Left colon (tissue), 2 donors: ENCODE measurements around the gene ZNF532. TPM values are rescaled to one million over a fixed set of nuclear protein-coding genes. Genes with fewer than 3 reads are reported as not detected.

Experiments
- ATAC-seq: fragments of 200-7000 bp; cut with Tn5 transposase; one replicate; pipeline ENCODE4 v1.9.1; 2020; ENCODE audit warnings: mild to moderate bottlenecking, moderate library complexity
- DNase-seq, 2 donors: peaks; one replicate each; pipeline ENCODE4 v3.0.0-alpha.2; 2020
- intact Hi-C, 2 donors: fragments of 100-400 bp; cut with DNase I in 1 of 2; cut with micrococcal nuclease in 1 of 2; formaldehyde crosslinking; loops; one replicate each; pipeline versions ENCODE4 v1.11.2 to v1.14.0; 2022; cut with DNase I, micrococcal nuclease
- total RNA-seq, 2 donors: library from RNA; stranded (reverse); fragmentation: NEBNext Ultra II Directional; extraction: Animal tissue kit (Norgen Biotek cat#: 25700); gene quantifications; one replicate each; pipeline ENCODE4 v1.2.1, GENCODE V29; 2021
- donor health status: DM: no; HTN: no; CAD: no.
- donor health status: DM: yes; HTN: yes; CAD: no.

Gene ZNF532
- total RNA-seq, 2 donors from 2014 or later = 7.1 to 17.2 TPM

GRCh38 chr18:58991167-58991798 is 126.6 kb downstream of the ZNF532 start:
- ATAC-seq (no peak), DNase-seq (no peak)
- intact Hi-C loops = no loop called here

GRCh38 chr18:58992301-58993231 is 127.9 kb downstream of the ZNF532 start:
- intact Hi-C loops = no loop called here
- DNase-seq (no peak), ATAC-seq (no peak)

GRCh38 chr18:58993260-58993659 is 128.6 kb downstream of the ZNF532 start:
- intact Hi-C loops = no loop called here
- ATAC-seq (no peak), DNase-seq (no peak)

GRCh38 chr18:58995663-58996062 is 131.0 kb downstream of the ZNF532 start:
- ATAC-seq (no peak), DNase-seq (no peak)
- intact Hi-C loops = no loop called here

GRCh38 chr18:58996131-58996641 is 131.5 kb downstream of the ZNF532 start:
- ATAC-seq = no peak
- intact Hi-C loops = no loop called here
- DNase-seq = no peak

- no peak for DNase-seq
- no peak for ATAC-seq
- intact Hi-C loops = no loop called here
Observed at GRCh38 chr18:58996696-58997095, 132.0 kb downstream of the ZNF532 start.

GRCh38 chr18:58997811-58998337 is 133.2 kb downstream of the ZNF532 start:
- no peak for ATAC-seq
- DNase-seq = no peak
- intact Hi-C loops = no loop called here

- DNase-seq (no peak), ATAC-seq (no peak)
- intact Hi-C loops = no loop called here
Observed at GRCh38 chr18:58998401-58999203, 133.9 kb downstream of the ZNF532 start.

GRCh38 chr18:59001166-59001565 is 136.5 kb downstream of the ZNF532 start:
- intact Hi-C loops = no loop called here
- ATAC-seq = no peak
- no peak for DNase-seq

- no peak for ATAC-seq
- intact Hi-C loops = no loop called here
- no peak for DNase-seq
Observed at GRCh38 chr18:59001721-59002120, 137.0 kb downstream of the ZNF532 start.

GRCh38 chr18:59002974-59003594 is 138.4 kb downstream of the ZNF532 start:
- no peak for DNase-seq
- no peak for ATAC-seq
- intact Hi-C loops = no loop called here

GRCh38 chr18:59005262-59005661 is 140.6 kb downstream of the ZNF532 start:
- DNase-seq = no peak
- intact Hi-C loops = no loop called here
- ATAC-seq = no peak

- intact Hi-C loops = no loop called here
- no peak for ATAC-seq
- no peak for DNase-seq
Observed at GRCh38 chr18:59006461-59007067, 141.9 kb downstream of the ZNF532 start.

GRCh38 chr18:59008302-59008974 is 143.8 kb downstream of the ZNF532 start:
- DNase-seq (no peak), ATAC-seq (no peak)
- intact Hi-C loops = no loop called here

- intact Hi-C loops = no loop called here
- DNase-seq (no peak), ATAC-seq (no peak)
Observed at GRCh38 chr18:59009846-59010245, 145.2 kb downstream of the ZNF532 start.

- intact Hi-C loops = no loop called here
Observed at GRCh38 chr18:59011289-59011688, 146.6 kb downstream of the ZNF532 start.

GRCh38 chr18:59011786-59012185 is 147.1 kb downstream of the ZNF532 start:
- intact Hi-C loops = no loop called here
- no peak for ATAC-seq

More at GRCh38 chr18:59011289-59011688, 146.6 kb downstream of the ZNF532 start:
- ATAC-seq (no peak), DNase-seq (no peak)

More at GRCh38 chr18:59011786-59012185, 147.1 kb downstream of the ZNF532 start:
- no peak for DNase-seq
